Muscle of arm (tissue), 12 donors: ENCODE data around the gene CDH23. TPM values are rescaled to one million over a fixed set of nuclear protein-coding genes. Genes with fewer than 3 reads are reported as not detected.

Experiments used
- DNase-seq: peaks from one replicate; pipeline ENCODE4 v3.0.0-alpha.2; 2013
- polyA plus RNA-seq, 12 donors: library from polyadenylated mRNA; unstranded; fragments of 120-200 nt; gene quantifications; one replicate each; pipeline ENCODE4 v1.2.1, GENCODE V29; 2013; ENCODE audit not compliant: insufficient read length in 12 of 12

The CDH23 gene
- polyA plus RNA-seq, 12 donors = 2.9 to 7.4 (median 4.3) TPM; not detected in 1

DNA sequence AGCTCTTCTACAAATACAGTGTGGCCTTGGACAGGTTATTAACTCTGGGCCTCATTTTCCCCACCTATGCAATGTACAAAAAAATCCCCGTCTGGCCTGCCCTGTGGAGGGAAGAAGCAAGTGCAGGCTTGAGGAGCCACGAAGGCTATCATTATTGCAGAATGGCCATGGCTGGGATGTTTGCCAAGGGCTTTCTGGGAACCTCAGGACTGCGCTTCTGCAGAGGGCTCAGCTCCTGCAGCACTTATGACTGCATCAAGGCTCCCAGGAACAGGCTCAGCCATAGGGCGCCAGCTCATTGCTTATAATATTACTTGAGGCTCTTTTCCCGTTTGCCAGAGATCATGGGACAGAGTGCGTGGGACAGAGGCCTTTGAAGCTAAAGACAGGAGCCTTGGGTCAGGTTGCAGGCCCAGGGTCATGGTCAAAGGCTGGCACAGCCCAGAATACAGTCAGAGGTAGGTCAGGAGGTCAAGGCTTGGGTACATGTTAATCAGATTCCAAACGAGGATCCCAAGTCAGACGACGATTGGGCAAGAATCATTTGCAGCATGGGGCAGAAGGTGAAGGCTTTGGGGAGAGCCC, 343.4 kb downstream of the CDH23 start:
- no peak for DNase-seq

DNA sequence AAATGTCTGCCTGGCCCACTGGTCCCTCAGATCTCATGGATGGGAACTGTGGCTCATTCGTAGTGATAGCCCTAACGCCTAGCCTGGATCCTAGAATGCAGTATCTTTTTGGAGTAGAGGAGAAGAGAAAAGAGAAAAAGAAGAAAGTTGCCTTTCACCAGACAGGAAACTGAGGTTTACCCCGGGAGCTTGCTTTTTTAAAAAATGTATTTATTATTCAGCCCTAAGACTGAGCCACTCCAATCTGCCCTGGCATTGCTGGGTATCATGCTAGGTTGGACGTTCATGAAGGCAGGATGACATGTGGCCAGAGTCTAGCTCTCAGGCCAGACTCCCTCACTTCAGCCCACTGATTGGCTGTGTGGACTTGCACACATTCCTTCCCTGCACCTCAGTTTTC, 344.3 kb downstream of the CDH23 start:
- DNase-seq = no peak

DNA sequence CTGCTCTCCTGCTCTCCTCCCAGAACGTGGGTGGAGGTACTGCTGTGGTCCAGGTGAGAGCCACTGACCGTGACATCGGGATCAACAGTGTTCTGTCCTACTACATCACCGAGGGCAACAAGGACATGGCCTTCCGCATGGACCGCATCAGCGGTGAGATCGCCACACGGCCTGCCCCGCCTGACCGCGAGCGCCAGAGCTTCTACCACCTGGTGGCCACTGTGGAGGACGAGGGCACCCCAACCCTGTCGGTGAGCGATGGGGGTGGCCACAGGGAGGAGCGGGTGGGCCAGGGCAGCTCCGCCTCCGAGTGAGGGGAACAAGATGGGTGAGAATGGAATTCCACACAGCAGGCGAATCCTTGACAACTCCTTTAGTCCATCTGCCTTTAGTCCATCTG, 345.0 kb downstream of the CDH23 start:
- DNase-seq = no peak

DNA sequence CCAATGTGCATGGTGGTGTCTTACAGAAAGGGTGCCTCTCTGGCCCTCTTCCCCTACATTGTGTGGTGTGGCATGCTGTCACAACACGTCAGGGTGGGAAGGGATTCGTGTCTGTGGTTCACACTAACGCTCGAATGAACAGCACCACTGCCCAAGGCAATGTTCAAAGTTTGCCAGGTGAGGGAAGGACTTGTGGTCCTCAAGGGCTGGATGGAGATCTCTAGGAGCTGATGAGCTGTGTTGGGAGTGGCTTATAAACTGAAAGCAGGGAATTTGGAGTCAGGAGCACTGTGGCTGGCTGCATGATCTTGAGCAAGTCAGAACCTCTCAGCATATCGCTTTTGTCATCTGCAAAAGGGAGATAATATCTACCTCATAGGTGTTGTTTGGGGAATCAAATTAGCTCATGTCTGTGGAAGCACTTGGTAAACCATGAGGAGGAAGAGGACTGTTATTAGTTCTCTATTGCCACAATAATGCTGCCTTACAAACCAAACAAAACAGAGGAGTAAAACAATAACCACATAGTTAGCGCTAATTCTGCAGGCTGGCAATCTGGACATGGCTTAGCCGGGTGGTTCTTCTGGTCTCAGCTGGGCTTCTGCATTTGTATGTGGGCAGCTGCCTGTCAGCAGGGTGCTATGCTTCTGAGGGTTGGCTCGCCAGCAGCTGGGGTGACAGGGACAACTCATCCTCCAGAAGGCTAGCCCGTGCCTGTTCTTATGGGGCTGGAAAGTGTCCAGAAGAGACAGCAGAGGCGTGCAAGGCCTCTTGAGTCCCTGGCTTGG, 345.8 kb downstream of the CDH23 start:
- no peak for DNase-seq

DNA sequence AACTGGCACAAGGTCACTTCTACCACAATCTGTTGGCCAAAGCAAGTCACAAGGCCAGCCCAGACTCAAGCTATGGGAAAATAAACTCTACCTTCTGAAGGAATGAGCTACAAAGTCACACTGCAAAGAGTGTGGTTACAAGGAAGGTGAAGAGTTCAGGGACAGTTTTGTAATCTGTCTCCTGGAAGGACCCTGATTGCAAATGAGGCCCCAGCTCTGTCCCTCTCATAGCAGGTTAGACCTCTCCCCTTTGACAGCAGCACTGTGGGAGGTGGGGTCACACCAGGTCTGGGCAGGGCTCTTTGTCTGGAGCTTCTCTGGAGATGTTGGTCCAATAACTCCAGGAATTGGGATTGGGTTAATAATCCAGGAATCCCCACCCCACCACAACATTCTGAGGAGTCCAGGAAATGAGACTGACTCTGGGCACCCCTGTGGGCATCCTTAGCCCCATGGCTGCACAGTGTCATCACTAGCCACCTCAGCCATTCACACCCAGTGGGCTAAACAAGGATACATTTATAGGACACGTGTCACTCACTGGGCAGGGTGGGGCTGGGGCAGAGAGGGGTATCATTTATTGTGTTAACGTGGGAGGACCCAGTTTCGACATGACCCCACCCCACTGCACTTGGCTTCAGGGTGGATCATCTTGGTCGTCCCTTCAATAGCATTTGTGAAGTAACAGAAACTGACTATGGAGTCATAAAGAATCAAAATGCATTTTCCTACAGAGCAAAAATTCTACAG, 346.5 kb downstream of the CDH23 start:
- no peak for DNase-seq

DNA sequence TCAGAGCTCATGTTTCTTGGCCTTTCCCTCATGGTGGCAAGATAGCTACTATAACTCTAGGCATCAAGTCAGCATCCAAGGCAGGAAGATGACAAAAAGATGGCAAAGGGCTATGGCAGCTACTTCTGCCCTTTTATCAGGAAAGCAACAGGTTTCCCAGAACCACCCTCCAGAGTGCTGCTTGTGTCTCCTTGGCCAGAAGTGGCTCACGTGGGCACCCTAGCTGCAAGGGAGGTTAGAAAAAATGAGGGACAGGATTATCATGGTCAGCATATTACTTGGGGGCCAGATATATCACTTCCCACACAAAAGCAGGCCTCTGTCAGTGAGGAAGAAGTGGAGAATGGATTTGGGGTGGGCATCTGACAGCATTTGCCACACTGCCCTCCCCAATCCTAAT, 347.1 kb downstream of the CDH23 start:
- no peak for DNase-seq

DNA sequence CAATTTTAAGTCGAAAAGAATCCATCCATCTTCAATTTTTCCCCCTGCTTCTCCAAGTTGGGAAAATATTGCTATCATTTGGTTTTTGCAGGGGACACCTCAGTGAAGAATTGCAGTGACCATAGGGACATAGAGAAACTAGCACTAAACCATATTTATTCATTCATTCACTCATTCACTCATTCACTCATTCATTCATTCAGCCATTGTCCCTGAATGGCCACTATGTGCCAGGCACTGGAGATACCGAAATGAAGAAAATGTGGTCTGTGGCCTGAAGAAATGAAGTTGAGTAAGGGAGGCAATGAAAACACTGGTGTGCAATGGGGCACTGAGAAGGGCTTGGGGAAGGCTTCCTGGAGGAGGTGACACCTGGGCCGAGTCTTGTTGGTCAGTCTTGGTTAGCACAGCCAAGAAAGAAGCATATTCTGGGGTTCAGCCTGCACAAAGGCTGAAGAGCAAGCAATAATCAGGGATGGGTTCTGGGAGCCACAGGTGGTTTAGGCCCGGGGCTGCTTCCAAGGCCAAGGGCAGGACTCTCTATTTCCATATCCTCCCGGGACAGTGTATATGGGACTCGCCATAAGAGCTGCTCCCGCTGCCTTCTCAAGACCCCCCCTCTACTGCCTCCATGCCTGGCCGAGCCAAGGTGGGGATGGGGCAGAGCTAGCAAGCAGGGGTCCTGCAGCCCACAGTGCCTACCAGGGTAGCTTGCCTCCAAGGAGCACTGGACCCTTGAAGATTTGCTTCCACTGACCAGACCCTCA, 348.4 kb downstream of the CDH23 start:
- DNase-seq = no peak

DNA sequence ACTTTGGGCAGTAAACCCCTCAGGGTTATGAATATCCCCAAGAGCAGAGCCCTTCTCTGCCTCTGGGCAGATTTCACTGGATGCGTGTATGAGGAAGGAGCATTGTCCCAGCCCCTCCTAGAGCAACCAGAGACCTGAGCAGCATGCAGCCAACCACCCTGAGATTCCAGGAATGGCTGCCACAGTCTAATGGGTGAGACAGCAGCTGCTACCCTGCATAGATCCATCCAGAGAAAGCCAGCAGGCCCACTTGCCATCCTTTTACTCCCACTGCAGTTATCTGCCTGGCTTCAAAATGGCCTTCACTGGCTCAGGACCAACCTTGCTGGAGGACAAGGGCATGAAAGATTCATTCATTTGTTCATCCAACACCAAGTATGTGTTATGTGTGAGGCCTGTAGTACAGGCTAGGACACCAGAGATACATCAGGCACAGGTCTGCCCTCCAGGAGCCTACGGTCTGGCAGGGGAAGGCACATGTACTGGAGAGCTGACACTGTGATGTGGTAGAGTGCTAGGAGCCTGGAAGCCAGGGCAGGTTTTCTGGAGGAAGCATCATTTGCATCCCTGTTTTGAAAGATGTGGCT, 349.0 kb downstream of the CDH23 start:
- no peak for DNase-seq

DNA sequence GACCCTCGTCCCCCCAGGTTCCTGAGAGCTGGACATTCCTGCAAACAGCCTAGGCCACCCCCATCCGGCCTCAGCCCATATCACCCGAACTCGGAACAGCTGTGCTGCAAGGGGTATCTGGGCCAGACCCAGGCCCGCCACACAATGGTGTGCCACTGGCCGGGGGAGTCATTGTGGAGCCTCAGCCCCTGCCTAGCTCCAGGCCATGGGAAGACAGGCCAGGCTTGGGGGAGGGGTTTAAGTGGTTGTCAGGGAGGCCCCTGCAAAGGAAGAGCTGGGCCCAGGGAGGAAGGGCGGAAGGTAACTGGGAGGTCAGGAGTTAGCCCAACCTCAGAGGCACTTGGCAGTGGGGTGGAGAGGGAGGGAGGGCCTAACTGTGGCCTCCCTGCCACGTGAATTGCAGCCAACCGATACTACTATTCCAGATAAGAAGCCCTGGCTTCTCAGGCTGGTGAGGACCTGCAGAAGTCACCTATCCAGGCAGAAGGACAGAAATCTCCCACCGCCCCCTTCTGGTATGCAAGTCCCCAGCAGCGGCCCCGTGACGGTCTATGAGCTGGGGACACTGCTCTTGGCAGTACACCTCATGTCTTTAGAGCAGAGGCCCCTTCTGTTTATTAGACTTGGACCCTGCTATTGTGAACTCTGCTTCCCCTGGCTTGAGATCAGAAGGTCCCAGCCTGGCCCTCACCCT, 349.8 kb downstream of the CDH23 start:
- no peak for DNase-seq

DNA sequence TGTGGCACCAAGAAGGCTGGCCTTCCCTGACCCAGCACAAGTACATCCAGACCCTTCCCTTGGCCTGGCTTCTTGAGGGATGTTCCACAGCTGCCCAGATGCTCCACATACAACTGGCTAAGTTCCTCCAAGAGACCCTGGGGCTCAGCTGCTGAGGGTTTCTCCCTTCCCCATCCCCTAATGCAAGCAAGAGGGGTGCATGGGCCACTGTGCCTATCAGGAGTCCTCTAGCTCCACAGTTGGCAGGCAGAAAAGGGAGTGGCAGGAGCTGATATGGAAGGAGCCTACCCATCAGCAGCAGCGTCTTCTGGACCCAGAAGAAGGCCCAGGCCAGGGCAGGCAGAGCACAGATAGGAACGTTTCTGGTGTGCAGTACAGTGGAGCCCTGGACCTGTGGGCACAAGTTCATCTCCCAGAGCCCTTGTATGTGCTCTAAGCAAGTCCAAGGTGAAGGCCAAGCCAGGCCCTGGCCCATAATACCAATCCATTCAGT, 350.4 kb downstream of the CDH23 start:
- no peak for DNase-seq

DNA sequence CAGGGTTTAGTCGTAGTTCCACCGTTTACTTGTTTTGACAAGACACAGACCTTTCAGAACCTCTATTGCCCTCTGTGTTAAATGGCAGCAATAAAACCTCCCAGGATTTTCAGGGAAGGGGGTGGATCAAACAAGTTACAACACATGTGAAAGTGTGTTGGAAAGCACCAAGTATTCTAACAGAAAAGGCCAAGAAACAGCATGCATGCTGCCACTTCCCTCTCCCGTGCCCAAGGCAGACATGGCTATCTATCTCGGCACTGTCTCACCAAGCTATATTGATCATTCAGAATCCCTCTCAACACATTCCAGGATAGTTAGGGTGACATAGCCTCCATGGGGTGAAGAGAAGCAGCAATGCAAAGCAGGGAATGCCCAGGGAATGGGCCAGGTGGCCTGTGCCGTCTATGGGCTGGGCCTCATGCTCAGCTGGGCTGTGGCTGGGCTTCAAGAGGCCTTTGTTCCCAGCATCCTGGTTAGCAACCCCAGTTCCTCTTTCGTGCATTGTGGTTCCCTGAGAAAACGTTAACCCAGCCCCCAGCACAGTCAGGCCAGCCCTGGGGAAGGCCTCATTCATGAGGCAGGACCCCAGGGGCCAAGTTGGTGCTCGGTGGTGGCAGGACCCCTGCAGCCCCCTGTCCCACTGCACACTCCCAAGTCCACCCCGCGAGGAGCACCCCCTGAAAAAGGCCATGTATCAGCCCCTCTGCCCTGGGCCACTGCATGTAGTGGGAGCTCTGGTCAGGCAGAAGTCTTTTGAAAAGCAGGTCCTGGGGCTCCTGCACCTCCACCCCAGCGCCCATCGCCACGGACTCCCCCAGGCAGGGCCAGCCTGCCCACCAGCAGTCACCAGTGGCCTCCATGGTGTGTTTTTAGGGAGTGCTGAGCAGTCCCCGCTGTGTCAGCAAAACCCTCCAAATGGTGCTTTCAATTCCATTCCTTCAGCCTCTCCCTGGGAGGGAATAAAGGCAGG, 351.1 kb downstream of the CDH23 start:
- no peak for DNase-seq

DNA sequence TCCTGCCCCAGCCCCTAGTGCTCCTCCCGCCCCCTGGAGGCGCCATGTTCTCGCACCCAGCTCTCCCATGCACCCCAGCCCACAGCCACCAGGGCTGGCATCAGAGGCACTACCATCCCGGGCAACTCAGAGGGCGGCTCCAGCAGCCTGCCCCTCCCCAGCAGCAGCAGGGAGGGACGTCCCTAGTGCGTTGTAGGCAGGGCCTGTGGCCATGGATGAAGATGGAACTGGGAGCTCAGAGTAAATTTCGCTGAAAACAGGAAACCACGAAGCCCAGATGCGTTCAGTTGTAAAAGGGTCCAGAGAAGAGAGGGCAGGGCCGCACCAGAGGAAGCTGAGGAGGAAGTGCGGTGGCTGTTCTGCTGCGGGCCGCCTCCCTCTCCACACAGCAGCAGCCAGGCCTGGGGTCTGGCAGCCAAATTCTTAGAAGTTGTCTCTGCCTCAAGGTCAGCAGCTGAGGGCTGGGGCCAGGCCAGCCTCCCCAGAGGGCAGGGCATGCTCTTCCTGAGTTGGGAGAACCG, 352.0 kb downstream of the CDH23 start:
- peak; percentile 62 for DNase-seq

DNA sequence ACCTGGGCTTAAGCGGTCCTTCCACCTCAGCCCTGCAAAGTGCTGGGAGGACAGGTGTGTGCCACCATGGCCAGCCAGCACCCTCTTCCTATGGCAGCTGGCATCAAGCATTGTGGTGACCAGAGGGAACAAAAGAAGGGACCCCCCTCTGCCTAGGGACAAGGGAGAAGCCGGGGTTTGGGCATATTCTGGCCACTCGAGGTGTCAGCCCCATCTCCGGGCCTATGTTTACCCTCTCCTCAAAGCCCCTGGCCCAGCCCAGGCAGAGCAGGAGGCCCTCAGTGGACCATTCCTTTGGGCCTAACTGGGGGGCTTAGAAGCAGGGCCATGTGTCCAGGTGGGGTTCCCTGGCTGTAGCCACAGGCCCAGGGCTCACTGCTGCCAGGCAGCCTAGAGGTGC, 352.7 kb downstream of the CDH23 start:
- DNase-seq = no peak

DNA sequence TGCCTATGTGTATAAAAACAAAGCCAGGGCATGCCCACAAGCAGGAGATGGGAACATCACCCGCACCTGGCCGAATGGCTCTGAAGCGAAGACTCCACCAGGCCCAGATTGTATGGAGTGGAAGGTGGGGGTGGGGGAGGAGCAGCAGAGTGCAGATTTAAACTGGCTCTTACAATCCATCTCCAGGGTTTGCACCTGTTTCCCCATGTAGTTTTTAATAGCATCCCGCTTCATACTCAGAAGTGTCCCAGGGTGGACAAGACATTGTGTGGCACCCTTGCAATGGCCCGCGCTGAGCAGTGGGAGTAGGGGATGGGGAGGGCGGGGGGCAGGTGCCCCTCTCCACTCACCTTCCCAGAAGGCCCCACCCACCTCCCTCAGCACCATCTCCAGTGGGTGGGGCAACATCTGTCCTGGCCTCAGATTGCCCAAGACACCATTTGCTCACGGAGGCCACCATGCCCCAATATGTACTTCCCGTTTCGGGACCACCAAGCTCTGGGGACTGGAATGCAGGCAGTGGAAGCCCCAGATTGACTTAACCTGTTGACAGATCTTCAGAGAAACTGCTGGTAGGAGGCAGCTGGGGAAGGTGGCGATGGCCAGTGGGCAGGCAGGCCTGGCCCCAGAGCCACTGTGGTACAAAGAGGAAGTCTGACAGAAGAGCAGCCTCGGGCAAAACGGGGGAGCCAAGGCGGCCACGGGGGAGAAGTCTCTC, 353.6 kb downstream of the CDH23 start:
- no peak for DNase-seq

DNA sequence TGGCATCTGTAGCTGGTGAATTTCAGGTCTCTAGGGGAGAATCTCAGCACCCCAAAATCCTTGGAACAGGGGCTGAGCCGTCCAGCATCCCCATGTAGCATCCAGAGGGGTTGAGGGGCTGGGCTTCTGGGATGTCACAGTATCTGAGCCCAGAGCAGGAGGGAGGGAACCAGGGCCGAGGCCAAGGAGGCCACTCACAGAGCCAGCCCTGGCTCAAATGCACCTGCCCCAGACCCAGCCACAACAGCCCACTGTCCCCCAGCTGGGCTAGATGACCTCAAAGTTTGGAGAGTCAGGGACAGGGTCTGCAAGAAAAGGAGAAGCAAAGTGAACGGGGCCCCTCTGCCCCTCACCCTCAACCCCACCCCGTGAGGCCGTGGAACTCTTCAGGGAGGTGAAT, 354.3 kb downstream of the CDH23 start:
- no peak for DNase-seq

DNA sequence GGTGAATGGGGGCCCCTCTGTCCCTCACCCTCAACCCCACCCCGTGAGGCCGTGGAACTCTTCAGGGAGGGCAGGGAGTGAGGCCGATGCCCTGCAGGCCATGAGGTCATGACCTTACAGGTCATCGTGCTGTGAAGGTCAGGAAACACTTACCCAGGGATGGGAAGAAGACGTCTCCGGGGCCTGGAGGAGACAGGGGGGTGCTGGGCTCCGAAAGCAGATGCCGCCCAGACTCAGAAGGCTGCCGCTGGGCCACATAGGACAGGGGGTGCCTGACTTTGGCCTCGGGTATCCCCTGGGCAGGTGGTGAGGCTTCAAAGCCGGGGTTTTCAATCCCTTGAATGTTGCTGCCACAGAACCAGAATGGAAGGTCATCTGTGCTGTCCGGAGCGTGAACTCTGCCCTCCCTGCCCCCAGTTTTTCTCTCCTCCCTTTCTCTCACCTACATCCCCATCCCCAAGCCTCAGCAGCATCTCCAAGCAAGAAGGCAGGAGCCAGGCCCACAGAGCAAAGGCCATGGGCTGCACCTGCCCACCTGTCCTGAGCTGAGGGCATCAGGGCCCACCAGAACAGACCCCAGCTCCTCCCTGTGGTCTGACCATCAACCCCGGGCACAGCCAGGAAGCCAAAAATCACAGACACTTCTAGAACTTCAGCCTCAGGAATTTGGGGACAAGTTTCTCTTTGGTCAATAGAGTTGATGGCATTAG, 354.9 kb downstream of the CDH23 start:
- DNase-seq = no peak

DNA sequence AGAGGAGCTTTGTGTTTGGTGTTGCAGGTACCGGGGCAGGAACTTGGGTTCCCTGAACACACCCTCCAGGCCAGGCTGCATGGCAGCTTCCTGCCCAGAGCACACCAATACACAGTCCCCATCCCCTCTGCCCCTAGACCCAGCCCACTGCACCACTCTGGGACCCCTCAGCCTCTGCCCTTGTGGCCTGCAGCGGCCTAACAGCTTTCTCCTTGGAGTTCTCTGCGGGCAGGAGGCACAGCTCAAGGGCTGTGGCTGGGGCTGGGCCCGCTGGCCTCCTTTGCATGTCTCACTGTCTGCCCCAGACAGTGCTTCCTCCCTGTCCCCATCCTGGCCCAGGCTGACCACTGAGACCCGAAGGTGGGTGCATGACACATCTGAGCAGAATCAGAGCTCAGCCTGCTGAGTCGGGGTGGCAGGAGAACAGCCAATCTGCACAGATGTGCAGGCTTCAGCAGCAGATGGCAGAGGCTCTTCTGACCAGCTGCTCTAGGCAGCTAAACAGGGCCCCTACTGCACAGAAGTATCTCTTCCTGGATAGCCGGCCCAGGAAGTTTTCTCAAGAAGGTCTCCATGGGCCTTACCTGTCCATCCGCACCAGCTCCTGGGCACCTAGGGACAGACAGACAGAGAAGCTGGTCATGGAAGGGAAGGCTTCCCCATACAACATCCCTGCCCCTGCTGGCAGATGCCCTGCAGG, 355.8 kb downstream of the CDH23 start:
- no peak for DNase-seq
